ENCODE data around the gene KCNK10.
"Not testable (repeated sequence)": the region's sequence is repeated elsewhere in the genome, so short reads cannot be mapped to it uniquely, and the experiment has no call there.

The KCNK10 gene

GRCh38 chr14:88269806-88270420 lies 53.2 kb downstream of the KCNK10 start:
- DNase-seq (ENCODE audit: low read depth), result no peak

- no peak for DNase-seq (ENCODE audit: low read depth)
Observed at GRCh38 chr14:88266474-88266873, 56.6 kb downstream of the KCNK10 start.

- DNase-seq (ENCODE audit: low read depth), result no peak
Observed at GRCh38 chr14:88264116-88264515, 59.0 kb downstream of the KCNK10 start.

- not testable (repeated sequence) for DNase-seq (ENCODE audit: low read depth)
Observed at GRCh38 chr14:88261302-88261701, 61.8 kb downstream of the KCNK10 start.

- no peak for DNase-seq (ENCODE audit: low read depth)
Observed at GRCh38 chr14:88258021-88258420, 65.0 kb downstream of the KCNK10 start.

GRCh38 chr14:88256997-88257950 lies 65.8 kb downstream of the KCNK10 start:
- no peak for DNase-seq (ENCODE audit: low read depth)

- no peak for DNase-seq (ENCODE audit: low read depth)
Observed at GRCh38 chr14:88255798-88256197, 67.3 kb downstream of the KCNK10 start.

- no peak for DNase-seq (ENCODE audit: low read depth)
Observed at GRCh38 chr14:88255196-88255595, 67.9 kb downstream of the KCNK10 start.

- no peak for DNase-seq (ENCODE audit: low read depth)
Observed at GRCh38 chr14:88252498-88252897, 70.6 kb downstream of the KCNK10 start.

GRCh38 chr14:88251650-88252049 lies 71.4 kb downstream of the KCNK10 start:
- DNase-seq (ENCODE audit: low read depth), result no peak

GRCh38 chr14:88249266-88249665 lies 73.8 kb downstream of the KCNK10 start:
- no peak for DNase-seq (ENCODE audit: low read depth)

- no peak for DNase-seq (ENCODE audit: low read depth)
Observed at GRCh38 chr14:88248606-88249005, 74.5 kb downstream of the KCNK10 start.

- DNase-seq (ENCODE audit: low read depth), result no peak
Observed at GRCh38 chr14:88247228-88247627, 75.8 kb downstream of the KCNK10 start.

- DNase-seq (ENCODE audit: low read depth), result no peak
Observed at GRCh38 chr14:88245321-88245720, 77.7 kb downstream of the KCNK10 start.

- no peak for DNase-seq (ENCODE audit: low read depth)
Observed at GRCh38 chr14:88243946-88244345, 79.1 kb downstream of the KCNK10 start.

GRCh38 chr14:88242446-88242845 lies 80.6 kb downstream of the KCNK10 start:
- no peak for DNase-seq (ENCODE audit: low read depth)

- no peak for DNase-seq (ENCODE audit: low read depth)
Observed at GRCh38 chr14:88241810-88242209, 81.3 kb downstream of the KCNK10 start.

GRCh38 chr14:88234442-88234841 lies 88.6 kb downstream of the KCNK10 start:
- no peak for DNase-seq (ENCODE audit: low read depth)

- no peak for DNase-seq (ENCODE audit: low read depth)
Observed at GRCh38 chr14:88233915-88234314, 89.2 kb downstream of the KCNK10 start.

GRCh38 chr14:88232771-88233170 lies 90.3 kb downstream of the KCNK10 start:
- no peak for DNase-seq (ENCODE audit: low read depth)

- DNase-seq (ENCODE audit: low read depth), result no peak
Observed at GRCh38 chr14:88231603-88232002, 91.5 kb downstream of the KCNK10 start.

- DNase-seq (ENCODE audit: low read depth), result no peak
Observed at GRCh38 chr14:88229428-88229827, 93.6 kb downstream of the KCNK10 start.

GRCh38 chr14:88228522-88229236 lies 94.4 kb downstream of the KCNK10 start:
- no peak for DNase-seq (ENCODE audit: low read depth)

Data from activated T-helper 9 cell treated with anti-CD3 and anti-CD28 coated beads, Interleukin-2, amount 50 U/mL, for 16 hours (primary cell).